H9 (cell line): Measurements from ENCODE around the gene XPO1. TPM values are rescaled to one million over a fixed set of nuclear protein-coding genes. Genes with fewer than 3 reads are reported as not detected.

Experiments
- DNase-seq: peaks from one replicate; pipeline ENCODE4 v3.0.0-alpha.2; 2017
- H2AFZ ChIP-seq: one replicate; pipeline ENCODE4 v1.6.1; 2013; ENCODE audit warnings: mild to moderate bottlenecking, low read length, control low read depth, moderate library complexity
- H2AK5ac ChIP-seq: 2 replicates; pipeline ENCODE4 v1.6.1; 2013; ENCODE audit warnings: low read length, control low read depth, mixed read lengths; ENCODE audit not compliant: insufficient read length
- H2BK120ac ChIP-seq: one replicate; pipeline ENCODE4 v1.6.1; 2013; ENCODE audit warnings: low read depth, mild to moderate bottlenecking, low read length, control low read depth, inconsistent platforms; ENCODE audit not compliant: poor library complexity, severe bottlenecking
- H2BK12ac ChIP-seq: 2 replicates; pipeline ENCODE4 v1.6.1; 2013; ENCODE audit warnings: low read length, control low read depth, mixed read lengths, low read depth; ENCODE audit not compliant: insufficient read length
- H2BK15ac ChIP-seq: 2 replicates; pipeline ENCODE4 v1.6.1; 2013; ENCODE audit warnings: low read depth, low read length, control low read depth
- H2BK20ac ChIP-seq: one replicate; pipeline ENCODE4 v1.6.1; 2013; ENCODE audit warnings: low read depth, mild to moderate bottlenecking, low read length, control low read depth, inconsistent platforms; ENCODE audit not compliant: poor library complexity, severe bottlenecking
- H2BK5ac ChIP-seq: 2 replicates; pipeline ENCODE4 v1.6.1; 2013; ENCODE audit warnings: low read length, control low read depth, mixed read lengths; ENCODE audit not compliant: insufficient read length
- H3K14ac ChIP-seq: 2 replicates; pipeline ENCODE4 v1.6.1; 2013; ENCODE audit warnings: low read length, control low read depth; ENCODE audit not compliant: insufficient read depth
- H3K18ac ChIP-seq: 2 replicates; pipeline ENCODE4 v1.6.1; 2013; ENCODE audit warnings: low read depth, mild to moderate bottlenecking, mixed read lengths, low read length, control low read depth; ENCODE audit not compliant: insufficient read length
- H3K23ac ChIP-seq: 2 replicates; pipeline ENCODE4 v1.6.1; 2013; ENCODE audit warnings: low read length, control low read depth, mixed read lengths, low read depth; ENCODE audit not compliant: insufficient read length
- H3K23me2 ChIP-seq: 2 replicates; pipeline ENCODE4 v1.6.1; 2013; ENCODE audit warnings: low read depth, mild to moderate bottlenecking, mixed read lengths, low read length, control low read depth; ENCODE audit not compliant: insufficient read length, poor library complexity, severe bottlenecking
- H3K27ac ChIP-seq: 2 replicates; pipeline ENCODE4 v1.5.1; 2013; ENCODE audit warnings: low read length, control low read depth, mixed read lengths, low read depth; ENCODE audit not compliant: insufficient read length
- H3K27me3 ChIP-seq: 2 replicates; pipeline ENCODE4 v1.6.1; 2013; ENCODE audit warnings: low read length, control low read depth, inconsistent platforms; ENCODE audit not compliant: insufficient read depth
- H3K4ac ChIP-seq: 2 replicates; pipeline ENCODE4 v1.6.1; 2013; ENCODE audit warnings: low read depth, mild to moderate bottlenecking, control low read depth, inconsistent platforms, low read length, moderate library complexity
- H3K4me1 ChIP-seq: 2 replicates; pipeline ENCODE4 v1.6.1; 2013; ENCODE audit warnings: low read length, control low read depth, inconsistent platforms; ENCODE audit not compliant: insufficient read depth
- H3K4me2 ChIP-seq: 2 replicates; pipeline ENCODE4 v1.6.1; 2013; ENCODE audit warnings: low read length, control low read depth, mixed read lengths; ENCODE audit not compliant: insufficient read length, insufficient read depth
- H3K56ac ChIP-seq: 2 replicates; pipeline ENCODE4 v1.6.1; 2013; ENCODE audit warnings: low read depth, mild to moderate bottlenecking, mixed read lengths, low read length, control low read depth; ENCODE audit not compliant: insufficient read length
- H3K79me1 ChIP-seq: 2 replicates; pipeline ENCODE4 v1.6.1; 2013; ENCODE audit warnings: low read depth, mild to moderate bottlenecking, moderate library complexity, low read length, control low read depth, inconsistent platforms; ENCODE audit not compliant: insufficient read depth, poor library complexity, severe bottlenecking
- H3K79me2 ChIP-seq: 2 replicates; pipeline ENCODE4 v1.6.1; 2013; ENCODE audit warnings: low read length, control low read depth, inconsistent platforms; ENCODE audit not compliant: insufficient read depth
- H3K9ac ChIP-seq: 2 replicates; pipeline ENCODE4 v1.6.1; 2013; ENCODE audit warnings: low read length, control low read depth, mixed read lengths; ENCODE audit not compliant: insufficient read length; ENCODE audit errors: extremely low read depth
- H3K9me3 ChIP-seq: one replicate; pipeline ENCODE4 v1.6.1; 2013; ENCODE audit warnings: low read depth, low read length, inconsistent platforms; ENCODE audit not compliant: control insufficient read depth
- H3T11ph ChIP-seq: one replicate; pipeline ENCODE4 v1.6.1; 2013; ENCODE audit warnings: mild to moderate bottlenecking, low read length, control low read depth, inconsistent platforms
- H4K20me1 ChIP-seq: one replicate; pipeline ENCODE4 v1.6.1; 2013; ENCODE audit not compliant: control insufficient read depth, insufficient read length, insufficient read depth
- H4K5ac ChIP-seq: 2 replicates; pipeline ENCODE4 v1.6.1; 2013; ENCODE audit warnings: low read depth, mild to moderate bottlenecking, mixed read lengths, low read length, control low read depth; ENCODE audit not compliant: insufficient read length
- H4K8ac ChIP-seq: replicated peaks from 2 replicates; pipeline ENCODE4 v1.6.1; 2013; ENCODE audit warnings: low read length, control low read depth, mixed read lengths, low read depth; ENCODE audit not compliant: insufficient read length
- H4K91ac ChIP-seq: 2 replicates; pipeline ENCODE4 v1.6.1; 2013; ENCODE audit warnings: low read depth, mild to moderate bottlenecking, moderate library complexity, mixed read lengths, low read length, control low read depth; ENCODE audit not compliant: insufficient read length
- H3K27ac Mint-ChIP-seq, 3 experiments: 2 replicates in 2 of 3; 3 replicates in 1 of 3; pipeline ENCODE4 v1.8.0; 2020 to 2021; ENCODE audit warnings: mixed read lengths in 3 of 3, mild to moderate bottlenecking in 1 of 3, moderate library complexity in 1 of 3
- H3K27me3 Mint-ChIP-seq: 2 replicates; pipeline ENCODE4 v1.8.0; 2021; ENCODE audit warnings: low read depth, mild to moderate bottlenecking, moderate library complexity, mixed read lengths
- H3K36me3 Mint-ChIP-seq, 3 experiments: 2 replicates in 2 of 3; 3 replicates in 1 of 3; pipeline ENCODE4 v1.8.0; 2020 to 2021; ENCODE audit warnings: low read depth in 3 of 3, mixed read lengths in 3 of 3; ENCODE audit not compliant: insufficient read depth in 1 of 3
- H3K4me1 Mint-ChIP-seq, 2 experiments: 2 replicates each; pipeline ENCODE4 v1.8.0; 2020; ENCODE audit warnings: mixed read lengths in 2 of 2
- H3K4me3 Mint-ChIP-seq, 2 experiments: 2 replicates in 1 of 2; 3 replicates in 1 of 2; pipeline ENCODE4 v1.8.0; 2020 to 2021; ENCODE audit warnings: mild to moderate bottlenecking in 2 of 2, mixed read lengths in 2 of 2, moderate library complexity in 1 of 2
- H3K9me3 Mint-ChIP-seq, 2 experiments: 2 replicates in 1 of 2; 3 replicates in 1 of 2; pipeline ENCODE4 v1.8.0; 2020; ENCODE audit warnings: mild to moderate bottlenecking in 2 of 2, mixed read lengths in 2 of 2, moderate library complexity in 1 of 2
- WGBS: extraction: QIAGEN DNeasy Blood & Tissue Kit; methylation state at CpG from one replicate; pipeline ENCODE4 v1.1.7; 2013; ENCODE audit warnings: missing lambda C conversion rate, low lambda C conversion rate, mixed read lengths; ENCODE audit not compliant: insufficient read length; ENCODE audit errors: extremely low coverage; 5-methylcytosine and 5-hydroxymethylcytosine counted together
- total RNA-seq: library from RNA; stranded (reverse); gene quantifications from 2 replicates; pipeline ENCODE4 v1.2.1, GENCODE V29; 2021
- TF ChIP-seq, protein P1 (sequence below): fragments of 200-600 bp; sonication (generic); conservative IDR thresholded peaks from 3 replicates; pipeline ENCODE4 v1.8.0; 2021; ENCODE audit warnings: antibody characterized with exemption, mild to moderate bottlenecking

XPO1 gene
- total RNA-seq, 1 experiment from 2014 or later = 320 TPM

DNA sequence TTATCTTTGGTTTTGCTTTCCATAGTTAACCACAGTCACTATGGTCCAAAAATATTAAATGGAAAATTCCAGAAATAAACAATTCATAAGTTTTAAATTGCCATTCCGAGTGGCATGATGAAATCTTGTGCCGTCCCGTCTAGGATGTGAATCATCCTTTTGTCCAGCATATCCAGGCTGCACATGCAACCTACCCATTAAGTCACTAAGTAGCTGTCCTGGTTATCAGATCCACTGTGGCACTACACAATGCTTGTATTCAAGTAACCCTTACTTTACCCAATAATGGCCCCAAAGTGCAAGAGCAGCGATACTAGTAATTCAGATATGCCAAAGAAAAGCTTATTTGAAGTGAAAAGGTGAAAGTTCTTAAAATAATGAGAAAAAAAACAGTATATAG is 78.0 kb downstream of the XPO1 start:
- H3K4me1 Mint-ChIP-seq = peaks cover 19 to 23% of the 10 kb centered on the region in 2 experiments
- H3K9me3 Mint-ChIP-seq = no peaks in the 10 kb centered on the region; a peak in 1 of 5 replicates
- TF ChIP-seq, protein P1, sequence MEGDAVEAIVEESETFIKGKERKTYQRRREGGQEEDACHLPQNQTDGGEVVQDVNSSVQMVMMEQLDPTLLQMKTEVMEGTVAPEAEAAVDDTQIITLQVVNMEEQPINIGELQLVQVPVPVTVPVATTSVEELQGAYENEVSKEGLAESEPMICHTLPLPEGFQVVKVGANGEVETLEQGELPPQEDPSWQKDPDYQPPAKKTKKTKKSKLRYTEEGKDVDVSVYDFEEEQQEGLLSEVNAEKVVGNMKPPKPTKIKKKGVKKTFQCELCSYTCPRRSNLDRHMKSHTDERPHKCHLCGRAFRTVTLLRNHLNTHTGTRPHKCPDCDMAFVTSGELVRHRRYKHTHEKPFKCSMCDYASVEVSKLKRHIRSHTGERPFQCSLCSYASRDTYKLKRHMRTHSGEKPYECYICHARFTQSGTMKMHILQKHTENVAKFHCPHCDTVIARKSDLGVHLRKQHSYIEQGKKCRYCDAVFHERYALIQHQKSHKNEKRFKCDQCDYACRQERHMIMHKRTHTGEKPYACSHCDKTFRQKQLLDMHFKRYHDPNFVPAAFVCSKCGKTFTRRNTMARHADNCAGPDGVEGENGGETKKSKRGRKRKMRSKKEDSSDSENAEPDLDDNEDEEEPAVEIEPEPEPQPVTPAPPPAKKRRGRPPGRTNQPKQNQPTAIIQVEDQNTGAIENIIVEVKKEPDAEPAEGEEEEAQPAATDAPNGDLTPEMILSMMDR = no peak
- H3K27me3 Mint-ChIP-seq = no peaks in the 10 kb centered on the region
- H4K91ac ChIP-seq = no peak overlapping the region
- peaks cover 2 to 7% (median 4%) of the 10 kb centered on the region in 3 experiments; a peak in 4 of 7 replicates for H3K36me3 Mint-ChIP-seq
- no peak overlapping the region for H3K18ac ChIP-seq
- no peak for DNase-seq
- no peak overlapping the region for H3K4ac ChIP-seq
- no peaks in the 10 kb centered on the region; the same call in 1 of the 2 replicates for H3K4me1 ChIP-seq
- no peak overlapping the region for H3K14ac ChIP-seq
- no peak overlapping the region for H2BK5ac ChIP-seq
- H3K23me2 ChIP-seq = no peaks in the 10 kb centered on the region
- H3K79me1 ChIP-seq = peaks cover 6% of the 10 kb centered on the region
- no peak overlapping the region for H4K5ac ChIP-seq
- no peak overlapping the region for H2BK15ac ChIP-seq
- H3K27me3 ChIP-seq = no peaks in the 10 kb centered on the region
- H2AFZ ChIP-seq = no peak overlapping the region
- no peak overlapping the region for H2BK120ac ChIP-seq
- H4K8ac ChIP-seq = no peak overlapping the region
- no peak overlapping the region for H2BK12ac ChIP-seq
- no peak overlapping the region for H3K27ac Mint-ChIP-seq
- H3K23ac ChIP-seq = no peak overlapping the region
- no peaks in the 10 kb centered on the region for H4K20me1 ChIP-seq
- H3K27ac ChIP-seq = no peak overlapping the region
- no peak overlapping the region for H3K4me3 Mint-ChIP-seq
- H2BK20ac ChIP-seq = no peak overlapping the region
- H2AK5ac ChIP-seq = no peak overlapping the region
- H3K4me2 ChIP-seq = no peak overlapping the region
- no peaks in the 10 kb centered on the region for H3K9me3 ChIP-seq
- H3K9ac ChIP-seq = no peak overlapping the region
- no peak overlapping the region for H3T11ph ChIP-seq
- WGBS = no CpG with 5 or more reads among the region's 4 CpGs
- no peak overlapping the region for H3K56ac ChIP-seq
- peaks cover 69% of the 10 kb centered on the region for H3K79me2 ChIP-seq
